Embryonic facial prominence (tissue), 1 donor: ENCODE data around the gene PLB1.

Experiments used
- DNase-seq: peaks from one replicate; pipeline ENCODE4 v3.0.0-alpha.2; 2016; ENCODE audit errors: extremely low spot score

The PLB1 gene

DNA sequence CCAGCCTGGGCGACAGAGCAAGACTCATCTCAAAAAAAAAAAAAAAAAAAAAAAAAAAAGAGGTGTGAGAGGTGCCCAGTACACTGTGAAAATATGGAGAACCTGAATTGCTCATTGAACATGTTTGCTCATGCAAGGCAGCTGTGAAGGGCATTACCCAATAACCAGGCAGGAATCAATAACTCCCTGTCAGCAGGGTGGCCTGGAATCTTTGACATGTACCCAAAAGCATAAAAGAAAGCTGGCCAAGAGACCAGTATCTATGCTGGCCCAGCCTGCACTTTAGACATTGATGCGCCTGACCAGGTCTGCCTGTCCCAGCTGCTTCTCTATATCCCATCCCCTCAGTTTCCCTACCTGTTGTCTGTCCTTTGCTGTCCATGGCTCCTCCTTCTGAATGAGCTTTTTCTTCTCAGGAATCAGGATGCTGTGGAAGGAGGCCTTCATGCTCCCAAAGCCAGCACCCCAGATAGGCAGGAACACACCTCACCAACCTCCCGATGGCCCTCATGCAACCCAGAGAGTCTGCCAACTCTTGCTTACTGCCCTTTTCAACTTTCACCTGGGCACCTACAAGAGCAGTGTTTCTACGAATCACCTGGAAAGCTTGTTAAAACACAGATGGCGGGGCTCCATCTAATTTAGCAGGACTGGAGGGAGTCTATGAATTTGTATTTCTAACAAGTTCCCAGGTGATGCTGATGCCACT, 172.4 kb downstream of the PLB1 start:
- DNase-seq: no peak

GRCh38 chr2:28668880-28669279, 173.0 kb downstream of the PLB1 start:
- no peak for DNase-seq

DNA sequence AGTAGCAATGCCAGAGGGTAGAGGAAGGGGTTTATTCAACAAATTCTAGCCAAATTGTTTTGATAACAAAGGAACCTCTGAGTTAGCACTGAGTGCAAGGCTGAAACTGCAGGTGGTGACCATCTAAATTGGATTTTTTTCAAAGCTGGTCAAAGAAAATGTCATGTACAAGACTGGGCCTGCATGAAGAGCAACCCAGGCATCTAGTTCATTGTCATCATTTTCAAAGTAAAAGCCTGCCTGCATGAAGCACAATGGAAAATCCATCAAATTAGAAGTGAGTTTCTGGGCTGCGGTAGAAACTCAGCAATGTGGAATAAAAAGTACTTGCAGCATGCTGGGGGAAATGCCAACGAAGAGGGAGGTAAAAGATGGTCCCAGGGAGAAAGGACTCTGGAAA, 175.0 kb downstream of the PLB1 start:
- no peak for DNase-seq

GRCh38 chr2:28673338-28673737, 177.5 kb downstream of the PLB1 start:
- no peak for DNase-seq

GRCh38 chr2:28674062-28674712, 178.3 kb downstream of the PLB1 start:
- DNase-seq: no peak

GRCh38 chr2:28674713-28675068, 178.8 kb downstream of the PLB1 start:
- DNase-seq: no peak

- no peak for DNase-seq
These were observed 180.4 kb downstream of the PLB1 start for GRCh38 chr2:28676152-28676835.

- no peak for DNase-seq
These were observed 182.5 kb downstream of the PLB1 start for GRCh38 chr2:28678175-28678855.

- no peak for DNase-seq
These were observed 183.1 kb downstream of the PLB1 start for GRCh38 chr2:28678944-28679343.

DNA sequence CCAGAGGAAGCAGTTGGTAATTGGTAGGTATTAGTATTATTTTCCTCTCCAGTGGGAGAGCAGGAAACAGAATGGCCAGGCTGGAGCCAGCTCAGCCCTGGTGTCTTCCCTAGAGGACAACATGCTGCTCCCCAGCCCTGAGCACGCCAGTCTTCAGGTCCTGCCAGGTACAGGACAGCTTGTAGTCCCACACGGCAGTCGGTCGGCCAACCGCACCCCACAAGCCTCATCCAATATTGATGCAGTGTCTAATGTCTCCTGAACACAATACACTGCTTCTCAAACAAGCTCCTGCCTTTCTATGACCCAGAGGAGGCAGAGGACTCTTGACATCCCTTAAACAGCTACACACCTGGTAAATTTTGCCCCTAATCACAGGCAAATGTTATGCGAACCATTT, 184.8 kb downstream of the PLB1 start:
- DNase-seq: no peak

DNA sequence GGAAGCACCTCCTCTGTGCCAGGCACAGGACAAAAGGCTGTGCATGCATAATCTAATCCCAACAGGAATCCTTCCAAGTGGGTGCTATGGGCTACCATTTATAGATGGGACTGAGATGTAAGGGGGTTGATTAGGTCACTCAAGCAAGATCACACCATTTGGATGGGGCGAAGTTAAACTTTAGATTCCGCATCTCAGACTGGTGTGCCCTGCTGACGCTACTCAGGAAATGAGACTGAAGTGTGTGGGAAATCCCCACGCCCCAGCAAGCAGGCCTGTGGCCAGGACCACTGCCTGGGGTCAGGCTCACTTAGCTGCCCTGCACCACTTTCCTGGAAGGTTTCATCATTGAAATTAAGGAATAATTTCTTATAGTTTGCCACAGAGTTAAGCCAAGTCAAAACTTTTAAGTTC, 185.3 kb downstream of the PLB1 start:
- no peak for DNase-seq

DNA sequence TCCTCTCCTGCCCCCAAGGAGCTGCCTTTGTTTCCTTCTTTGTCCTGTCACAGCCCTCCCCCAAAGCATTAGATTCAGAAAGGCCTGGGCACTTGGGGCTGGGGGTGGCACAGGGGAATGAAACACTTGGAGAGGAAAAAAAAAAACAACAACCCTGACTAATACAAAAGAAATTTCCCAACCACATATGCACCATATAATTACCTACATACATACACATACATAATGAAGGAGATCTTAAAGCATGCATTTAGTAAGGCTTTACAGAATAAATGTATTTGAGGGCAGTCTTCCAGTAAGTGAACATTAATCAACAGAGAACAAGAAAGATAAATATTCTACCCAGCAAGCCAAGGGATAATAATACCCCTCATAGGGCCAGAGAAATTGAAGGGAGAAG, 185.7 kb downstream of the PLB1 start:
- no peak for DNase-seq

DNA sequence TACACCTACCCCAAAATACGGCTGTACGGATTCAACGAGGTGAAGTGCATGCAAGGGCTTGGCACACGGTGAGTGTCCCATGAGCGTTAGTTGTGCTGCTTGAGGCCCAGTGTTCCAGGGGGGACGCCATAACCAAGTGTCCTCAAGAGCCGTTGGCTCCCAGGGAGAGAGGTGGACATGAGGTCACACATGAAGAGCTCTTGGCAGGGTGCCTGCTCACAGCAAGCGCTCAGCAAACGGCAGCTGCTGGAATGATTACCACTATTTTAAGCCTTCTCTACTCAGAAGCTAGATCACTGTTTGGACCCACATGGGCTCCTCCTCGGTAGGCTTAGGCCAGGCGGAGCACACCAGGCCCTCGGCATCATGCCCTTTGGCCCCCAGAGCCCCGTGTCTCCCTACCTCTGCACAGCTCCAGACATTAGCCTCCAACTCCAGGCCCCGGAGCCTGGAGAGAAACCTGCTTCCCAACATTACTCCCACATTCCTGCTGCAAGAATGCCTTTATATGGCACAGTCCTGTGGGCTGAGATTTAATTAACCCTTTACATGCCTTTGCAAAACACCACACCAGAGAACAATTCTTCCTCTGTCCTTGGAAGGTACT, 187.3 kb downstream of the PLB1 start:
- DNase-seq: no peak

GRCh38 chr2:28684142-28684858, 188.4 kb downstream of the PLB1 start:
- no peak for DNase-seq

DNA sequence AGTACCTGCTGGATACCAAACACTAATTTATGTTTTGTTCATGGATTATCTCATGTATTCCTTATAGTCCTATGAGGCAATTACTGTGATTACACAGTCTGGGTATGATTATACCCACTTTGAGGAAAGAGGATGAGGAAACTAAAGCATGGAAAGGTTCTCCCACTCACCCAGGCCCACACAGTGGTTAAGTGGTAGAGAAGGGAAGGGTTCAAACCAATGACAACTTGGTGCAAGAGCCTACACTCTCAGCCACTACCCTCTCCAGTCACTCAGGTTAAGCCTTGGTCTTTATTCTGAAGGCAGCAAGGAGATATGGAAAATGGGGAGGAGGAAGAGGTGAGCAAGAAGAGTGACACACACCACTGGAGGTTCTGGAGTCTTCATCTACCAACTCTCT, 191.3 kb downstream of the PLB1 start:
- no peak for DNase-seq

DNA sequence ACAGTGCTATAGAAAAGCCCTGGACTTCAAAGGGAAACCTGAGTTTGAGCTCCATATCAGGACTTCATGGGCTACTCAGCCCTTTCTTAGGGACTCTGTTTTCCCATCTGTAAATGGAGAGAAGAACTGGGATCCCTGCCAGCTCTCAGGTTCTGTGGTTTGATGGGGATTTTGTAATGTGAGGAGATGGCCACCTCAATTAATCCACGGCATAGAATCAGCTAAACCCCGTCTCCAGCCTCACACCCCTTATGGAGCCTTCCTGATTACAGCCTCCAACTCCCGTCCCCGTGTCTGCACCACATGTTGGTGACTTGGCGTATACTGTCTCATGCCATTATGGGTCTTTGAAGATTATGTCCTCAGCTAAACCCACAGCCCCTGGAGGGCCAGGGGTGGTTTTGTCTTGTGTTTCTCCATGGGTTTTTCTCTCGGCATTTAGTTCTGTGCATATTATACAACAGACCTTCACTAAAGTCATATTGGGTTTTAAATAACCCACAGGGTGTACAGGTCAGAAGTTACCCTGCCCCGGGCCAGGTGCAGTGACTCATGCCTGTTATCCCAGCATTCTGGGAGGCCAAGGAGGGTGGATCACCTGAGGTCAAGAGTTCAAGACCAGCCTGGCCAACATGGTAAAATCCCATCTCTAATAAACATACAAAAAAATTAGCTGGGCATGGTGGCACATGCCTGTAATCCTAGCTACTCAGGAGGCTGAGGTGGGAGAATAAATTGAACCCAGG, 192.0 kb downstream of the PLB1 start:
- DNase-seq: no peak

DNA sequence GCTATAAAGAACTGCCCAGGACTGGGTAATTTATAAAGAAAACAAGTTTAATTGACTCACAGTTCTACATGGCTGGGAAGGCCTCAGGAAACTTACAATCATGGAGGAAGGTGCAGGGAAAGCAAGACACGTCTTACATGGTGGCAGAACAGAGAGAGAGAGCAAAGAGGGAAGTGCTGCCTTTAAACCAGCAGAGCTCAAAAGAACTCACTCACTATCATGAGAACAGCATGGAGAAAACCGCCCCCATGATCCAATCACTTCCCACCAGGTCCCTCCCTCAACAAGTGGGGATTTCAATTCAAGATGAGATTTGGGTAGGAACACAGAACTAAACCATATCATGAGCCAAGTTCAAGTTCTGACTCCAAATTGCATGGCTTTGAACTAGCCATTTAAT, 193.0 kb downstream of the PLB1 start:
- DNase-seq: no peak

- no peak for DNase-seq
These were observed 193.9 kb downstream of the PLB1 start for GRCh38 chr2:28689771-28690170.

DNA sequence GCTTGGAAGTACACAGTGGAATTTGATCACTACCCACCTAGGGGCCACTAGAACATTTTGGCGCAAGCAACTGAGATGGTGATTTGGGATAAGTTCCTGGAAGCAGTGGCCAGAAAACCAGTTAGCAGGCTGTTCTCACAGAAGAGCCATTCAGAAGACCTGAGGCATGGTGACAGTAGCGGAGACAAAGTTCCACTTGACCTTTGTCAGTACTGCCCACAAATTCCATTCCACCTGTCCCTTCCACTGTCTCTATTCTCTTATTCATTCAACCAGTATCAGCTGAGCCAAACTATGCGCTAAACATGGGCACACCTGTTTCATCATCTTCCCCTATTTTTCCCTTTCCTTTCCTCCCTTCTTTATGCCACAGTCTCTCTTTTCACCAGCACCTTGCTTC, 196.6 kb downstream of the PLB1 start:
- no peak for DNase-seq

DNA sequence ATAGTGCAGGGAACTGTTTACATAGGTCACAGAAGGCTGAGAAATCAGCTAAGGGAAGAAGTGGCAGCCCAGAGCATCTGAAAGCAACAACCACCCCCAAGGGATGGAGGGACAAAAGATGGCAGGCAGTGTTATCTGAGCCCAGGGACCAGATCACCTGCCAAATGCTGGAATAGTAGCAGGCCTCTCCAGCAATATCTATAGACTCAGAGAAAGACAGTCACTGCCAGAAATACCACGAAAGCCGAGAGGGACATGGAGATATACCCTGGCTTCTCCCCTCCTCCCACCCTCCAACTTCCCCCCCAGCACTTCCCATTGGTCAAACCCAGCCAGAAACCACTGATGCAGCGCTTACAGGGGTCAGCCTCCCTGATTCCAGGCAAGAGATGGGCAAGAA, 197.4 kb downstream of the PLB1 start:
- DNase-seq: no peak
